HepG2 (cell line): ENCODE results near the gene MARVELD3. TPM values are rescaled to one million over a fixed set of nuclear protein-coding genes. Genes with fewer than 3 reads are reported as not detected.

Experiments used
- EHMT2 ChIP-seq: fragments of 200-600 bp; sonication (generic); IDR thresholded peaks from 2 replicates; pipeline ENCODE4 v1.7.0; 2017; ENCODE audit warnings: antibody characterized with exemption, low read depth, low read length, borderline replicate concordance
- ERF ChIP-seq: IDR thresholded peaks from 2 replicates; pipeline ENCODE4 v1.6.1; 2018; ENCODE audit warnings: missing biosample characterization, missing genetic modification reagents
- GPN1 ChIP-seq: sonication (generic); formaldehyde crosslinking; IDR thresholded peaks from 2 replicates; pipeline ENCODE4 v1.5.1; 2020; ENCODE audit warnings: missing genetic modification reagents, borderline replicate concordance
- KMT2B ChIP-seq: IDR thresholded peaks from 2 replicates; pipeline ENCODE4 v1.6.1; 2016; ENCODE audit warnings: missing genetic modification reagents, missing compliant biosample characterization
- LCORL ChIP-seq, 2 experiments: fragments of 450-650 bp in 1 of 2; sonication (generic) in 1 of 2; formaldehyde crosslinking in 1 of 2; IDR thresholded peaks; 2 replicates each; pipeline versions ENCODE4 v1.5.0 to v1.6.1; 2017 to 2020; ENCODE audit warnings: antibody characterized with exemption in 1 of 2, missing genetic modification reagents in 1 of 2
- SMAD1 ChIP-seq: sonication (generic); formaldehyde crosslinking; IDR thresholded peaks from 2 replicates; pipeline ENCODE4 v1.4.0; 2020; ENCODE audit warnings: missing genetic modification reagents, low read depth, mild to moderate bottlenecking, borderline replicate concordance
- SP5 ChIP-seq: IDR thresholded peaks from 2 replicates; pipeline ENCODE4 v1.6.1; 2016; ENCODE audit warnings: low read depth, borderline replicate concordance
- TOPORS ChIP-seq: sonication (generic); formaldehyde crosslinking; IDR thresholded peaks from 2 replicates; pipeline ENCODE4 v1.8.0; 2023; ENCODE audit warnings: mild to moderate bottlenecking, missing genetic modification reagents
- ZNF451 ChIP-seq: sonication (generic); formaldehyde crosslinking; IDR thresholded peaks from 2 replicates; pipeline ENCODE4 v1.5.0; 2020; ENCODE audit warnings: mild to moderate bottlenecking, missing genetic modification reagents
- ZNF644 ChIP-seq: IDR thresholded peaks from 2 replicates; pipeline ENCODE4 v1.6.1; 2016; ENCODE audit warnings: low read depth
- ZNF709 ChIP-seq: sonication (generic); formaldehyde crosslinking; IDR thresholded peaks from 2 replicates; pipeline ENCODE4 v1.5.0; 2020; ENCODE audit warnings: mild to moderate bottlenecking, missing genetic modification reagents
- polyA plus RNA-seq, 8 experiments: library from polyadenylated mRNA; depleted of rRNA in 3 of 8; stranded (reverse) in 7 of 8; unstranded in 1 of 8; fragments of >200 nt; fragmentation: Illumina TruSeq in 4 of 8; extraction: Trizol in 4 of 8; gene quantifications; 2 replicates each; pipeline versions ENCODE4 v1.2.1 to v1.2.3, GENCODE V29; 2011 to 2016; ENCODE audit warnings: low read depth in 4 of 8, missing spikeins in 1 of 8, mixed read lengths in 1 of 8; ENCODE audit not compliant: insufficient read depth in 1 of 8
- total RNA-seq, 5 experiments: library from RNA; depleted of rRNA; stranded (reverse); fragments of >200 nt; fragmentation: Illumina TruSeq; extraction: Trizol; gene quantifications; 2 replicates each; pipeline ENCODE4 v1.2.3, GENCODE V29; 2016; ENCODE audit warnings: low read depth in 1 of 5
- TF ChIP-seq, protein P1 (sequence below): sonication (generic); formaldehyde crosslinking; IDR thresholded peaks from 2 replicates; pipeline ENCODE4 v1.4.0; 2020; ENCODE audit warnings: mild to moderate bottlenecking, missing genetic modification reagents
- TF ChIP-seq, protein P2 (sequence below): sonication (generic); formaldehyde crosslinking; IDR thresholded peaks from 2 replicates; pipeline ENCODE4 v1.5.1; 2020; ENCODE audit warnings: mild to moderate bottlenecking, missing genetic modification reagents, moderate library complexity
- TF ChIP-seq, protein P3 (sequence below): sonication (generic); formaldehyde crosslinking; IDR thresholded peaks from 2 replicates; pipeline ENCODE4 v1.5.0; 2020; ENCODE audit warnings: mild to moderate bottlenecking, missing genetic modification reagents

Gene MARVELD3
- total and polyA plus RNA-seq, 2 of the 13 experiments (the other 11 are each of a cell fraction or from before 2014, with no cell fraction given): 4.8 to 5.6 TPM

DNA sequence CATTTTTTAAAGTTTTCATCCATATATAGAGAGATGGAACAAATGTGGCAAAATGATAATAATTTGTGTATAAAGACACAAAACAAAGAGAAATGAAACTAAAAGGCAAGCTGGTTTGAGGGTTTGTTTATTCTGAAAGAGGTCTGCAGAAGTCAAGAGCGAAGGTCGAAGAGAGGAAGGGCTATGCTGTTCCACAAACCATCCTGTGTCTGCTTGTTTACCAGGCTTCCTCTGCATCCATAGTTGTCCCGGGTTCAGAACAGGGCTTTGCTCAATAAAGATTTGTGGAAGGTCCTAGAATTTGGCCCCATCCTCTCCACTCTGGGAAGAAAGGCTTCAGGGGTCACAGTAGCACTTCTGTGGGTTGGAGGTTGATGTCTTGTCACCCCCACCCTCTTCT, 2.4 kb upstream of the MARVELD3 start (continued):
- TF ChIP-seq, protein P1, sequence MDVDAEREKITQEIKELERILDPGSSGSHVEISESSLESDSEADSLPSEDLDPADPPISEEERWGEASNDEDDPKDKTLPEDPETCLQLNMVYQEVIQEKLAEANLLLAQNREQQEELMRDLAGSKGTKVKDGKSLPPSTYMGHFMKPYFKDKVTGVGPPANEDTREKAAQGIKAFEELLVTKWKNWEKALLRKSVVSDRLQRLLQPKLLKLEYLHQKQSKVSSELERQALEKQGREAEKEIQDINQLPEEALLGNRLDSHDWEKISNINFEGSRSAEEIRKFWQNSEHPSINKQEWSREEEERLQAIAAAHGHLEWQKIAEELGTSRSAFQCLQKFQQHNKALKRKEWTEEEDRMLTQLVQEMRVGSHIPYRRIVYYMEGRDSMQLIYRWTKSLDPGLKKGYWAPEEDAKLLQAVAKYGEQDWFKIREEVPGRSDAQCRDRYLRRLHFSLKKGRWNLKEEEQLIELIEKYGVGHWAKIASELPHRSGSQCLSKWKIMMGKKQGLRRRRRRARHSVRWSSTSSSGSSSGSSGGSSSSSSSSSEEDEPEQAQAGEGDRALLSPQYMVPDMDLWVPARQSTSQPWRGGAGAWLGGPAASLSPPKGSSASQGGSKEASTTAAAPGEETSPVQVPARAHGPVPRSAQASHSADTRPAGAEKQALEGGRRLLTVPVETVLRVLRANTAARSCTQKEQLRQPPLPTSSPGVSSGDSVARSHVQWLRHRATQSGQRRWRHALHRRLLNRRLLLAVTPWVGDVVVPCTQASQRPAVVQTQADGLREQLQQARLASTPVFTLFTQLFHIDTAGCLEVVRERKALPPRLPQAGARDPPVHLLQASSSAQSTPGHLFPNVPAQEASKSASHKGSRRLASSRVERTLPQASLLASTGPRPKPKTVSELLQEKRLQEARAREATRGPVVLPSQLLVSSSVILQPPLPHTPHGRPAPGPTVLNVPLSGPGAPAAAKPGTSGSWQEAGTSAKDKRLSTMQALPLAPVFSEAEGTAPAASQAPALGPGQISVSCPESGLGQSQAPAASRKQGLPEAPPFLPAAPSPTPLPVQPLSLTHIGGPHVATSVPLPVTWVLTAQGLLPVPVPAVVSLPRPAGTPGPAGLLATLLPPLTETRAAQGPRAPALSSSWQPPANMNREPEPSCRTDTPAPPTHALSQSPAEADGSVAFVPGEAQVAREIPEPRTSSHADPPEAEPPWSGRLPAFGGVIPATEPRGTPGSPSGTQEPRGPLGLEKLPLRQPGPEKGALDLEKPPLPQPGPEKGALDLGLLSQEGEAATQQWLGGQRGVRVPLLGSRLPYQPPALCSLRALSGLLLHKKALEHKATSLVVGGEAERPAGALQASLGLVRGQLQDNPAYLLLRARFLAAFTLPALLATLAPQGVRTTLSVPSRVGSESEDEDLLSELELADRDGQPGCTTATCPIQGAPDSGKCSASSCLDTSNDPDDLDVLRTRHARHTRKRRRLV (CRISPR knock-in tag): no peak
- TF ChIP-seq ERF (CRISPR knock-in tag) (0 out of 2 replicates have a peak, but pooled peaks have one; percentile 35), EHMT2 (no peak), SP5 (no peak), ZNF644 (CRISPR knock-in tag) (0 out of 2 replicates have a peak, but pooled peaks have one; percentile 38), ZNF709 (CRISPR knock-in tag) (no peak), KMT2B (peak; percentile 25; the same call in 1 of the 2 replicates), GPN1 (CRISPR knock-in tag) (no peak), SMAD1 (CRISPR knock-in tag) (no peak), TOPORS (CRISPR knock-in tag) (no peak), LCORL (IDR thresholded peaks at IDR 0.05) (no peak), LCORL (CRISPR knock-in tag; IDR thresholded peaks at IDR 0.05) (peak; percentile 75; the same call in 1 of the 2 replicates), ZNF451 (CRISPR knock-in tag) (no peak)
- TF ChIP-seq, protein P2, sequence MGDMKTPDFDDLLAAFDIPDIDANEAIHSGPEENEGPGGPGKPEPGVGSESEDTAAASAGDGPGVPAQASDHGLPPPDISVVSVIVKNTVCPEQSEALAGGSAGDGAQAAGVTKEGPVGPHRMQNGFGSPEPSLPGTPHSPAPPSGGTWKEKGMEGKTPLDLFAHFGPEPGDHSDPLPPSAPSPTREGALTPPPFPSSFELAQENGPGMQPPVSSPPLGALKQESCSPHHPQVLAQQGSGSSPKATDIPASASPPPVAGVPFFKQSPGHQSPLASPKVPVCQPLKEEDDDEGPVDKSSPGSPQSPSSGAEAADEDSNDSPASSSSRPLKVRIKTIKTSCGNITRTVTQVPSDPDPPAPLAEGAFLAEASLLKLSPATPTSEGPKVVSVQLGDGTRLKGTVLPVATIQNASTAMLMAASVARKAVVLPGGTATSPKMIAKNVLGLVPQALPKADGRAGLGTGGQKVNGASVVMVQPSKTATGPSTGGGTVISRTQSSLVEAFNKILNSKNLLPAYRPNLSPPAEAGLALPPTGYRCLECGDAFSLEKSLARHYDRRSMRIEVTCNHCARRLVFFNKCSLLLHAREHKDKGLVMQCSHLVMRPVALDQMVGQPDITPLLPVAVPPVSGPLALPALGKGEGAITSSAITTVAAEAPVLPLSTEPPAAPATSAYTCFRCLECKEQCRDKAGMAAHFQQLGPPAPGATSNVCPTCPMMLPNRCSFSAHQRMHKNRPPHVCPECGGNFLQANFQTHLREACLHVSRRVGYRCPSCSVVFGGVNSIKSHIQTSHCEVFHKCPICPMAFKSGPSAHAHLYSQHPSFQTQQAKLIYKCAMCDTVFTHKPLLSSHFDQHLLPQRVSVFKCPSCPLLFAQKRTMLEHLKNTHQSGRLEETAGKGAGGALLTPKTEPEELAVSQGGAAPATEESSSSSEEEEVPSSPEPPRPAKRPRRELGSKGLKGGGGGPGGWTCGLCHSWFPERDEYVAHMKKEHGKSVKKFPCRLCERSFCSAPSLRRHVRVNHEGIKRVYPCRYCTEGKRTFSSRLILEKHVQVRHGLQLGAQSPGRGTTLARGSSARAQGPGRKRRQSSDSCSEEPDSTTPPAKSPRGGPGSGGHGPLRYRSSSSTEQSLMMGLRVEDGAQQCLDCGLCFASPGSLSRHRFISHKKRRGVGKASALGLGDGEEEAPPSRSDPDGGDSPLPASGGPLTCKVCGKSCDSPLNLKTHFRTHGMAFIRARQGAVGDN (CRISPR knock-in tag): no peak
- TF ChIP-seq, protein P3, sequence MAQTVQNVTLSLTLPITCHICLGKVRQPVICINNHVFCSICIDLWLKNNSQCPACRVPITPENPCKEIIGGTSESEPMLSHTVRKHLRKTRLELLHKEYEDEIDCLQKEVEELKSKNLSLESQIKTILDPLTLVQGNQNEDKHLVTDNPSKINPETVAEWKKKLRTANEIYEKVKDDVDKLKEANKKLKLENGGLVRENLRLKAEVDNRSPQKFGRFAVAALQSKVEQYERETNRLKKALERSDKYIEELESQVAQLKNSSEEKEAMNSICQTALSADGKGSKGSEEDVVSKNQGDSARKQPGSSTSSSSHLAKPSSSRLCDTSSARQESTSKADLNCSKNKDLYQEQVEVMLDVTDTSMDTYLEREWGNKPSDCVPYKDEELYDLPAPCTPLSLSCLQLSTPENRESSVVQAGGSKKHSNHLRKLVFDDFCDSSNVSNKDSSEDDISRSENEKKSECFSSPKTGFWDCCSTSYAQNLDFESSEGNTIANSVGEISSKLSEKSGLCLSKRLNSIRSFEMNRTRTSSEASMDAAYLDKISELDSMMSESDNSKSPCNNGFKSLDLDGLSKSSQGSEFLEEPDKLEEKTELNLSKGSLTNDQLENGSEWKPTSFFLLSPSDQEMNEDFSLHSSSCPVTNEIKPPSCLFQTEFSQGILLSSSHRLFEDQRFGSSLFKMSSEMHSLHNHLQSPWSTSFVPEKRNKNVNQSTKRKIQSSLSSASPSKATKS (CRISPR knock-in tag): no peak
